G401 (cell line): ENCODE data around the gene MYO1D. TPM values are rescaled to one million over a fixed set of nuclear protein-coding genes. Genes with fewer than 3 reads are reported as not detected.
"Not testable (repeated sequence)": the region's sequence is repeated elsewhere in the genome, so short reads cannot be mapped to it uniquely, and the experiment has no call there.

Experiments used
- DNase-seq: peaks from one replicate; pipeline ENCODE4 v3.0.0-alpha.2; 2015; ENCODE audit warnings: low spot score
- in situ Hi-C: cut with HindIII; loops from 2 replicates; pipeline ENCODE4 v1.10.0; 2016; ENCODE audit warnings: low sequenced_read_pairs, mixed read lengths
- total RNA-seq: library from RNA; depleted of rRNA; stranded (reverse); fragments of >200 nt; shearing (Covaris generic); gene quantifications from 2 replicates; pipeline ENCODE4 v1.2.3, GENCODE V29; 2014

MYO1D gene
- total RNA-seq, 1 experiment from 2014 or later, result 3.7 TPM

DNA sequence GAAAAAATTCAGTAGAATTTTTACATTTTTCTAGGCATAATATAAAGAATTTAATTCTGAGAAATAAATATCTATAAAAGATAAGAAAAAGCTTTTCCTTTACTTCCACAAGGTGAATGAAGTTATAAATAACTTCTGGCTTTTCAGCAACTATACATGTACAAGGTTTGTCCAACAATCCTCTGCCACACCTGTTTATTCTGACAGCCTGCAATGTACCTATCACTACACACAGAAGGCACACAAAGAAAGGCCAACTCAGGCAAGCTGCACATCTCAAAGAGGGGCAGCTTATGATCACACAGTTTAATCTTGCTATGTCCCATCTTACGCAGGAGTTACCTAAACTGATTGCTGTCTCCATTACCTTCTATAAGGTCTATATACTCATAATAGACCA, 120.2 kb downstream of the MYO1D start:
- in situ Hi-C loops, result loop anchor here (25.0 kb wide), 1 partner anchor 94 kb away; no protein-coding TSS in a partner anchor
- DNase-seq, result no peak

DNA sequence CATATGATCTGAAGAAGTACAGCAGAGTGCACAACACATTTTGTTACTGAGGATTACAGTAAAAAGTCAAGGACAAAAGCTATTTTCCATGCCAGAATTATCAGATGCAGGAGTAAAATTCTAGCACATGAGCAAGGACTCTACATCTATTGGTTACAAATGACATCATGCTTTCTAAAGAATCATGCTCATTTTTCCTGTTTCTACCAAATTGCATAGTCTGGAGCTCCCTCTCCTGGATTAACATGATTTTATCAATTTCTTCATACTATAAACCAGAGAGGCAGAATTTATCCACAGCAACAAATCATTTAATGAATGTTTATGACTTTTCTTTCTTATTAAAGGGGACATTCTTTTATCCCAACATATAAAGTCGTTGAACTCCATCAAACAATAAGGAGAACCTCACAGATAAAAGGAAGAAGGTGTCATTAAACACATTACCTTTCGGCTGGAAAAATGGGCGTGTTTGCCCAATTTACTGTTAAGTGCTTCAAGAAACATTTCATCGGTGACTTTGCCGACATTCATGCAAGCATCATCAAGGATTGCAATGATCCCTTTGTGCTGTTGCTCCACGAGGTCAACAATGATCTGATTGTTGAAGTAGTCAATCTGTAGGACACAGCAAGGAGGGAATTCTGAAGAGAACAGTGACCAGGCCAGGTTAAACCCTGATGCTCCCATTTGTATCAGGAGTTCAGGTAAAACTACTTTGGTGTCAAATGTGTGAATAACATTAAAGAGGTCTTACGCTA, 121.7 kb downstream of the MYO1D start:
- peak; percentile 85 for DNase-seq

DNA sequence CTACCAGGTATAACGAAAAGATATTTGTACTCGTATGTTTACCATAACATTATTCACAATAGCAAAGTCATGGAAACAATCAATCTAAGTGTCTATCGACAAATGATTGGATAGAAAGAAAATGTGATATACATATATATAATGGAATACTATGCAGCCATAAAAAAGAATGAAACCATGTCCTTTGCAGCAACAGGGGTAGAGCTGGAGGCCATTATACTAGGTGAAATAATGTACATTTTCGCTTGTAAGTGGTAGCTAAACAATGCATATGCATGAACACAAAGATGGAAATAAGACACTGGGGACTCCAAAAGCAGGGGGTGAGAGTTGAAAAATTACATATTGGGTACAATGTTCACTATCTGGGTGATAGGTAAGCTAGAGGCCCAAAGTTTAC, 124.0 kb downstream of the MYO1D start:
- in situ Hi-C loops, result loop anchor here (25.0 kb wide), 1 partner anchor 91 kb away; no protein-coding TSS in a partner anchor
- DNase-seq, result no peak

More for the DNA sequence above, 121.7 kb downstream of the MYO1D start:
- in situ Hi-C loops, result loop anchor here (25.0 kb wide), 1 partner anchor 93 kb away; no protein-coding TSS in a partner anchor

DNA sequence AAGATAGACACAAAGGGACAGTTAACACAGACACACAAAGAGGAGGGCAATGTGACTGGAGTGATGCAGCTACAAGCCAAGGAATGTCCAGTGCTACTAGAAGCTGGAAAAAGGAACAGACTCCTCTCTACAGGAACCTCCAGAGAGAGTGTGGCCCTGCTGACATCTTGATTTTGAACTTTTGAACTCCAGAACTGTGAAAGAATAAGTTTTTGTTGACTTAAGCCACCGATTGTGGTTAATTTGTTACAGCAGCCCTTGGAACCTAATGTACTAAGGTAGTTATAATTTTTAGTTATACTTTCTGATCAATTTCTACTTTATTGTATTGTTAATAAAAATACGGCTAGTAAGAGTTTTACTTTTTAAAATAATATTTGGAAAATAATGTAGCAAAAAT, 129.1 kb downstream of the MYO1D start:
- DNase-seq, result no peak
- in situ Hi-C loops, result no loop called here

DNA sequence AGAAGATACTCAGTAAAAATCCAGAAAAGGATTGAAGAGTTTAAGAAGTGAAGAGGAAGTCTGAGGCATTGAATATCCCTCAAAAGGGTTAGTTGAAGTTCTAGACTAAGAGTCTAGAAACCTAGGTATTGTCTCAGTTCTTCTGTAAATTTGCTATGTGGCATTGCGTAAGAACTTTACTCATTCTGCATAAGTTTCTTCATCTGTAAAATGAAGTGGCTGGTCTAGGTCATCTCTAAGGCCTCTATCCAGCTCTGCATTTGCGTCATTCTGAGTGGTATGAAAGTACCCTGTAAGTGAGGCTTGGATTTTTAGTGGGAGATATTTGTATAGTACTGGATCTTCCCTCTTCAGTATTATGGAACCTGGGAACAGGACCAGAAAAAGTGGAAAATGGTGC, 130.2 kb downstream of the MYO1D start:
- DNase-seq, result no peak
- in situ Hi-C loops, result no loop called here

DNA sequence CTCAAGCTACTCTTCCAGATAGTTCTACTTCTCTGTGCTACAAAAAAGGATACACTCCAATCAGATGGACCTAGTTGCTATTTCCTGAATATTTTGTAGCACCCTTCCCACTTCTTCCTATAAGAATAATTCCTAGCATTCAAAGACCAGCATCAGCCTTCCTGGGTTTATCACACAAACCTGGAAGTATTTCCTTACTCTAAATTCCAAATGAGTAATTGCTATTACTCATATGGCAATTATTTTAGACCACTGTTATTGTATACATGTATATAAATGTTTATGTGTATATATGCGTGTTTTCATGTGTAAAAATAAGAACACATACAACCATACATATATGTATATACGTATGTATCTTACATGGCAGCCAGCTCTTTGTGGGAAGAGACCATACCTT, 130.6 kb downstream of the MYO1D start:
- no peak for DNase-seq
- in situ Hi-C loops, result no loop called here

DNA sequence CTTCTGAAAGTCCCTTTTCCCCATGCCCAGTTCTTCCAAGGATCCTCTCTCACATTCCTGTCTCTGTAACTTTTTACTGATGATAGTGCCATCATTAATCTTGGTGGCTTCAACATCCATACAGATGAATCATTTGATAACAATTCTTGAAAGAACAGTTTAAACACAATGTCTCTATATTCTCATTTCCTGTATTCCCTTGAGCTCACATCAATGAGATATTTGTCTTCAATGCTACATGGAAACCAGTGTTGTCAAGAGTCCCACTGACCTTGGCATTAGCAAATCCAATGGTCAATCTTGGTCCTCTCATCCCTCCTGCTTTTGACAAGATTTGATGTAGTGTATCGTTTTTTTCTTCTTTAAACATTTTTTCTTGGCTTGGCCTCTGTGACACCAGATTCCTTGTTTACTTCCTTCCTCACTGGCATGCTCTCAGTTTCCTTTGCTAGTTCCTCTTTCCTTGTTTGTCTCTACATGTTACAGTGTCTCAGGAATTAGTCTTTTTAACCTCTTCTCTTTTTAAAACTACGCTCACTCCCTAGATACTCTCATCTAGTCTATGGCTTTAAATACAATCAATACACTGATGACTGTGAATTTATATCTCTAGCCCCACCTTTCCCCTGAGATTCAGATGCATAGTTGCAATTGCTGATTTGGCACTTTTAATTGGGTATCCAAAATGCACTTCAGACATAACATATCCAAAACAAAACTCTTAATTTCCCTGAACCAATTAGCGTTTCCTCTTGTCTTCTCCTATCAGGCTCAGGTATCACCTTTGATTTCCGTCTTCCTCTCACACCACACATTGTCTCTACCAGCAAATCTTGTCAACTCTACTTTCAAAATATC, 134.0 kb downstream of the MYO1D start:
- no peak for DNase-seq
- in situ Hi-C loops, result no loop called here

DNA sequence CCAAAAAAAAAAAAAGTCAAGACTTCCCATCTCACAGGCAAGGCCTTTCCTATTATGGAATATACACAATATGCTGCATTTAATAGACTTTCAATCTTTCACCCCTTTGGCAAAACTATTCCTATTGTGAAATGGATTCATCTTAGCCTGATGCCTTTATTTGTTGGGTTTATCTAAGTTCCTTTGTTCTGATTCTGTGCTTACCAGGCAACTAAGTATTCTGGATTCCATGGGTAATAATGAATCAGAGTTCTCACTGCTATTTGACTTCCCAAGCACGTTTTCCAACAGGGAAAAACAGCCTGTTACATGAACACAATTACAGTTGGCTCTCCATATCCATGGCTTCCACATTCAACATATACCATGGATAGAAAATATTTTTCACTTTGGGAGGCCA, 135.5 kb downstream of the MYO1D start:
- no peak for DNase-seq
- in situ Hi-C loops, result no loop called here

DNA sequence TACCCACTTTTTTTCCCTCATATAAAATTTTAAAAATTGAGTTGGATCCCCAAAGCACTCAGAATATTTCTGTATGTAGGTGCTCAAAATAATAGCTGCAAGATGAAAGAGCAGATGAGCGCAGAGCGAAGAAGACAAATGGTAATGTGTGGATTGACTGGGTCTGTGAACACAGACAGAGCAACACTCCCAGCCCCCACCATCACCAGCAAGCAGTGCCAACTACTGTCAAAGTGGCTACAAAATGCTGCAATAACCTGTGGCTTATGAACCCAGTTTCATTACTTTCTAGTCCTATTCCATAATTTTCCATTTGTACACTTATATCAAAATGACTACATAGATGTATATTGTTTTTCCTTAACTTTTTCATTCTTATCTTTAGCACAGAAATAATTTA, 137.2 kb downstream of the MYO1D start:
- no peak for DNase-seq
- in situ Hi-C loops, result no loop called here

DNA sequence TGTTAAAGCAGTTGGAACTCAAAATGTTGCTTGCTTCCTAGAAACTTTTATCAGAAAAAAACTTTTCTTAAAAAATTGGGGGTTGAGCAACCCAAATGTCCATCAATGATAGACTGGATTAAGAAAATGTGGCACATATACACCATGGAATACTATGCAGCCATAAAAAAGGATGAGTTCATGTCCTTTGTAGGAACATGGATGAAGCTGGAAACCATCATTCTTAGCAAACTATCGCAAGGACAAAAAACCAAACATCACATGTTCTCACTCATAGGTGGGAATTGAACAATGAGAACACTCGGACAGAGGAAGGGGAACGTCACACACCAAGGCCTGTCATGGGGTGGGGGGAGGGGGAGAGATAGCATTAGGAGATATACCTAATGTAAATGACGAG, 137.8 kb downstream of the MYO1D start:
- DNase-seq, in situ Hi-C loops: not testable (repeated sequence)

DNA sequence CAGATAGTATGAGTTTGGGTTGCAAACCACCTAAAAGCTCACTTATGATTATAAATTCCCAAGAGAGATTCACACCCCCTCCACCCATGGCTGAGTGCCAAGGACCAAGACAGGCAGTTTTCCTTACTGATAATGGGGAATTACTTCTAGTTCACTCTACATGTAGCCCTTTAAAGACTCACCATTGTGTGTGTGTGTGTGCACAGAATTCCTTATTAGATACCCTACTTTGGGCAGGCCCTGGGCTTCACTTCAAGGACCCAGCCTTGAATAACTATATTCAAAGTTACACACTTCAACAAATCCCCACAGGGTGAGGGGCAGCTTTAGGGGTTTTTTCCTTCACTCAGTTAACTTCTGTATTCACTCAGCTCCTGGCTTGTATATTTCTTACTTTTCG, 143.5 kb downstream of the MYO1D start:
- in situ Hi-C loops, result no loop called here
- DNase-seq, result no peak

DNA sequence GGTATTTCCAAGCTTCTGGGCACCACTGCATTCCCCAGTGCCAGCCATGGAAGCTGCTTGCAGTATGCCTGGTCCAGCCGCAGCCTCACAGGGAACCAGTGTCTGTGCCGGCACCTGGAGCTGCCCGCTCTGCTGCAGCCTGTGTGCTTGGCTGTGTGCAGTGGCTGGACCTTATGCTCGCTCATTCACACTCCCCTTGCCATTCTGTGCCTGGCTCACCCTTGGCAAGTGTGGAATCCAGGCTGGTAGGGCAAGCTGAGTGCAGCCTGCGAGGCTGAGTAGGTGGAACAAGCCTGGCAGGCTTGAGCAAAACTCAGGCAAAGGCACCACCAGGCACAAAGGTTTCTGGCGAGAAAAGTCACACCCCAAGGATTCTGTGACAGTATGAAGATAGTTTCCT, 144.0 kb downstream of the MYO1D start:
- in situ Hi-C loops, result no loop called here

DNA sequence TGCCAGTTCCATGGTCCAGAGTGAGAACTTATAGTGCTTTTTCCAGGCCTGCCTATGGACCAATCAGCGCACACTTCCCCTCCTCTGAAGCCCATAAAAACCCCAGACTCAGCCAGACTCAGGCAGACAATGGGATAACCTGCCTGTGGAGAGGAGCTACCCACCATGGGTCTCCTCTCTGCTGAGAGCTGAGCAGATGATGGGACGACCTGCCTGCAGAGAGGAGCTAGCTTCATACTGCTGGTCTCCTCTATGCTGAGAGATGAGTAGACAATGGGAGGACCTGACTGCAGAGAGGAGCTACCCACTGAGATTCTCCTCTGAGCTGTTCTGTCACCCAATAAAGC, 144.7 kb downstream of the MYO1D start:
- no peak for DNase-seq
- in situ Hi-C loops, result no loop called here

More for the DNA sequence above, 144.0 kb downstream of the MYO1D start:
- peak; percentile 34 for DNase-seq

DNA sequence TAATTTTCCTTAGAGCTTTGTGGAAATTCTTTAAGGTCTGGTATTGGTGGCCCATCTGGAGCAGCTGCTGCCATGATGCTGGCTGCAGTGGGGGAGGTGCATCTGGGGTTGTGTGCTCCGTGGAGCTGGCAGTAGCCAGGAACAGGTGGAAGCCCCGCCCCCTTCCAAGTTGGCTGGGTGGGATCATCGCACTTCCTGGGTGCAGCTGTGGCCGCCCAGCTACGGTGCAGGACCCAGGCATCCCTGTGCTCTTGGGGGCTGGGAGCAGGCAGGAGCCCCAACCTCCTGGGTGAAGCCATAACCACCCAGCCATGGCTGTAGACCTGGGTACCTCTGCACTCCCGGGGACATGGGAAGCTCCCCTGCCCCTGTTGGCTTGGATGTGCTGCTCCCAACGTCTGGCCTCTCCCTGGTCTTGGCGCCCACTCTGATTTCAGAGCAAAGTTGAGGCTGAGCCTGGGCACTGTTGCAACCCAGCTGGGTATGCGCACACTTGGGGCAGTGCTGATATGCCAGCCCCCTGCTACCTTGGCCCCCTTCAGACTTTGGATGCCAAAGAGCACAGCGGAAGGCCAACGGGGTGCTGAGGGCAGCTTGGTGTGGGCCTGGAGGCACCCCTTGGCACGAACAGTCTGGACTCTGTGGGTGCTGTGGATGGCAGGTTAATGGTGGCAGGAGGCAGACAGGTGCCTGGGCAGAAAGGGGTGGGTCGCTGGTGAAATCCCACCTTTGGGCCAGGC, 145.2 kb downstream of the MYO1D start:
- in situ Hi-C loops, result no loop called here
- no peak for DNase-seq

DNA sequence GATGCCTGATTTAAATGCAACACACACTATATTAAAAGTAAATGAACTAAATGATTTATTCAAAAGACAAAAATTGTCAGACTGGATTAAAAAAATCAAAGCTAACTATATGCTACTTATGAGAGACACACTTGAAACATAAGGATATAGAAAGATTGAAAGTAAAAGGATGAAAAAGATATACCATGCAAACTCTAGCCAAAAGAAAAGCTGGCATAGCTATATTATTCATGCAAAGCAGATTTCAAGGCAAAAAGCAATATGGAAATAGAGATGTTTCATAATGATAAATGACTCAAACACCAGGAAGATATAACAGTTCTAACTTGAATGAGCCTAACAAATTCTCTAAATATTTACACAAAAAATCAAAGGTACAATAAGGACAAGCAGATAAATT, 149.2 kb downstream of the MYO1D start:
- in situ Hi-C loops, result no loop called here
- DNase-seq, result no peak

DNA sequence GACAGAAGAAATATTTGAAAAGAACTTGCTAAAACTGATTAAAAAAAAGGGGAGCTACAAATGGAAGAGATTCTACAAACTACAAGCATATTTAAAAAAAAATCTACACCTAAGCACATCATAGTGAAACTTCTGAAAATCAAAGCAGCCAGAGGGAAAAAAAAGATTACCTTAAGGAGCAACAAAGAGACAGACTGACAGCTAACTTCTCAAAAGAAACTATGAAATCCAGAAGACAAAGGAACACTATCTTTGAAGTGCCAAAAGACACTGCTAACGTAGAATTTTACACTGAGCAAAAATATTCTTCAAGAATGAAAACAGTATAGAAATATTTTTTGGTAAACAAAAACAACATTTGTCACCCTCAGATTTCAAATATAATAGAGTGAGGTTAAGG, 151.2 kb downstream of the MYO1D start:
- in situ Hi-C loops, result no loop called here
- DNase-seq, result no peak

DNA sequence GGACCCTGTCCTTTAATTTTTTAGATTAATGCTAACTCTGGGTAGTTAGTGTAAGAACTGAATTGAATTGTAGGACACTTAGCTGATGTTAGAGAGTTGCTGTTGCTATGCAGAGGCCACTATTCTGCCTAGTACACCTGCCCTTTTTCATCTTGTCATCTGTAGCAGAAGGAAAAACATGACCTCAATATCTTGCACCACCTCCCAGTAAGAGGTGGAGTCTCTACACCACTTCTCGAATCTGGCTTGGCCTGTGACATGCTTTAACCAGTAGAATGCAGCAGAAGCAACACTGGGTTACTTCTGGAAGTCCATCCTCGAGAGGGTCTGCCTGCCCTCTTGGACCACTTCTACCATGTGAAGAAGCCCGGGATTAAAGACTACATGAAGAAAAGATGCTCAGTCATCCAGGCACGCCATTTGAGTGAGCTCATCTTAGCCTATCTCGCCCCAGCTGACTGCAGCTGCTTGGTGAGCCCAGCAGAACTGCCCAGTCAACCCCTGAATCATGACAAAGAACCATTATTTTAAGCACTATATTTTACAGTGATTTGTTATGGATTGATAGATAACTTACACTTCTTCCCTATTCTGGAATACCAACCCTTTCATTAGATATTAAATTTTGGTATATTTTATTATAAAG, 153.5 kb downstream of the MYO1D start:
- DNase-seq, result no peak
- in situ Hi-C loops, result no loop called here

DNA sequence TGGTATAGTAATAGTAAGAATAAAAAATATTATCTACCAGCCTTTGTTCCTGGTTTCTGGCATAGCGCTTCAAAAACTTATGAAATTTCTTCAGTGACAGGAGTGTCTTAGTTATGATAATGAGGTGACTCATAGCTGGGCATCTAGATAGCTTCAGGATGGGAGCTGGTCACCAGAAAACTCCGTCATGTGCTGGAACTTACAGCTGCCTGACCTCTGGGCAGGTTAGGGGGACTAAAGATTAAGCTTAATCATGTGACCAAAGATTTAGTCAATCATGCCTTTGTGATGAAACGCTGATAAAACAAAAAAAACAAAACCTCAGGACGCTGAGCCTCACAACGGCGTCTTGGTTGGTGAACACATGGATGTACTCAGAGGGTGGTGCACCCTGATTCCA, 154.2 kb downstream of the MYO1D start:
- DNase-seq, result no peak
- in situ Hi-C loops, result no loop called here

DNA sequence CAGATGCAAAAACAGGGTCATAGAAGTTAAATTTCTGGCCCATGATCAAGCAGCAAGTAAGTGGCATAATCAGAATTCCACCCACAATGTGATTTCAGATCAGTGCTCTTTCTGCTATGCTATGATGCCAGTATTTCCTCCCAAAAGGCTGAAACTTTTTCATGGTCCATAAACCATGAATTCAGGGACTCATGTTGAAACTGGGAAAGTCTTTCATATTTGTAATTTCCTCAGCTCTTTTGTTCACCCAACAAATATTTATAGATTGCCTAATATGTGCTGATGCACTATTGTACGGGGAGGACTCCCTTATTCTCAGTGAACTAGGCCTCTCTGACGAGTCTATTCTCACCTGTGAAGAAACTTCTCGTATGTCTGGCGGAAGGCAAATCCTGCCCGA, 156.3 kb downstream of the MYO1D start:
- DNase-seq, result no peak
- in situ Hi-C loops, result no loop called here
